Measurements from ENCODE around the gene ASCC2. TPM values are rescaled to one million over a fixed set of nuclear protein-coding genes. Genes with fewer than 3 reads are reported as not detected.
"Not testable (repeated sequence)": the region's sequence is repeated elsewhere in the genome, so short reads cannot be mapped to it uniquely, and the experiment has no call there.

Gene ASCC2
- total RNA-seq, 4 donors from 2014 or later, result 20.5 to 32.6 (median 25.1) TPM

DNA sequence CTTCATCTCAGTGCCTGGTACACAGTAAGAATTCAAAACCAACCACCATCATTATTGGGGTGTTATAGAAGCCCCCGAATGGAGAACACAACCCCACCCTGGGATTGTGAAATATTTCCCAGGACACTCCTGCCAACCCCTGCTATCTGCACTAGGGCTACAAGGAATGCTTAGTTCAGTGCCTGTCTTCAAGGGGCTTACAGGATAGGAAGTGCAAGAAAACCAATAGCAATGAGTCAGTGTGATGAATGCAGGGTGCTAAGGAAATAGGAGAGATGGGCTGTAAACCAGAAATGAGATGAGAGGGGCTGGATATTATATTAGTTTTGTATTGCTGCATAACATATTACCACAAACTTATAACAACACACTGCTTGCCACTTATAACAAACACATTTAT is 965 bp upstream of the ASCC2 start:
- 83% methylated on average over 1 of the region's 1 CpG for WGBS
- intact Hi-C loops (cut with DNase I), result loop anchor here (5.0 kb wide), 1 partner anchor 43 kb away; the partner anchor contains the start of gene MTMR3
- Histone ChIP-seq H3K4me3 (no peak overlapping the region), H3K27me3 (no peaks in the 10 kb centered on the region), H3K36me3 (peaks cover 0 to 15% (median 3%) of the 10 kb centered on the region in 4 donors), H3K9me3 (no peaks in the 10 kb centered on the region), H3K27ac (replicated peaks in 1 of 4) (peak overlapping the region; percentile 72 to 85 (median 78)), H3K4me1 (peaks cover 20 to 36% (median 21%) of the 10 kb centered on the region in 4 donors)
- DNase-seq (ENCODE audit: extremely low spot score), result no peak
- no peak for TF ChIP-seq EP300 (IDR thresholded peaks at IDR 0.05)
- TF ChIP-seq POLR2A (IDR thresholded peaks at IDR 0.05; ENCODE audit: low read depth), result no peak
- TF ChIP-seq, protein P1, sequence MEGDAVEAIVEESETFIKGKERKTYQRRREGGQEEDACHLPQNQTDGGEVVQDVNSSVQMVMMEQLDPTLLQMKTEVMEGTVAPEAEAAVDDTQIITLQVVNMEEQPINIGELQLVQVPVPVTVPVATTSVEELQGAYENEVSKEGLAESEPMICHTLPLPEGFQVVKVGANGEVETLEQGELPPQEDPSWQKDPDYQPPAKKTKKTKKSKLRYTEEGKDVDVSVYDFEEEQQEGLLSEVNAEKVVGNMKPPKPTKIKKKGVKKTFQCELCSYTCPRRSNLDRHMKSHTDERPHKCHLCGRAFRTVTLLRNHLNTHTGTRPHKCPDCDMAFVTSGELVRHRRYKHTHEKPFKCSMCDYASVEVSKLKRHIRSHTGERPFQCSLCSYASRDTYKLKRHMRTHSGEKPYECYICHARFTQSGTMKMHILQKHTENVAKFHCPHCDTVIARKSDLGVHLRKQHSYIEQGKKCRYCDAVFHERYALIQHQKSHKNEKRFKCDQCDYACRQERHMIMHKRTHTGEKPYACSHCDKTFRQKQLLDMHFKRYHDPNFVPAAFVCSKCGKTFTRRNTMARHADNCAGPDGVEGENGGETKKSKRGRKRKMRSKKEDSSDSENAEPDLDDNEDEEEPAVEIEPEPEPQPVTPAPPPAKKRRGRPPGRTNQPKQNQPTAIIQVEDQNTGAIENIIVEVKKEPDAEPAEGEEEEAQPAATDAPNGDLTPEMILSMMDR (IDR thresholded peaks at IDR 0.05), result no peak
- TF ChIP-seq POLR2AphosphoS5 (IDR thresholded peaks at IDR 0.05), result no peak

DNA sequence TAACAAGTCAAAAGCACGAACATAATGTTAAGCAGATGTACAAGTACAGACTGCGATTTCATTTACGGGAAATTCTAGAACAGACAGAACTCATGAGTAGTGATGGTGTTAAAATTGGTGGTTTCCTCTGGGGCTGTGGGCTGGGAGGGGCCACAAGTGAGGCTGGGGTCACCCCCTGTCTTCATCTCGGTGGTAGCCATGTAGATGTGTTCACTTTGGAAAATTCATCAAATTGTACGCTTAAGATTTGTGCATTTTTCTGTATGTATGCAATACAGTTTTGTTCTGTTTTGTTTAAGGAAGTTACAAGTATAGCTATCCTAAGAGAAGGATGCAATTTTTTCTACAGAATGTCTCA is 504 bp upstream of the ASCC2 start:
- intact Hi-C loops (cut with DNase I), result loop anchor here (5.0 kb wide), 1 partner anchor 44 kb away; the partner anchor contains the start of gene MTMR3

DNA sequence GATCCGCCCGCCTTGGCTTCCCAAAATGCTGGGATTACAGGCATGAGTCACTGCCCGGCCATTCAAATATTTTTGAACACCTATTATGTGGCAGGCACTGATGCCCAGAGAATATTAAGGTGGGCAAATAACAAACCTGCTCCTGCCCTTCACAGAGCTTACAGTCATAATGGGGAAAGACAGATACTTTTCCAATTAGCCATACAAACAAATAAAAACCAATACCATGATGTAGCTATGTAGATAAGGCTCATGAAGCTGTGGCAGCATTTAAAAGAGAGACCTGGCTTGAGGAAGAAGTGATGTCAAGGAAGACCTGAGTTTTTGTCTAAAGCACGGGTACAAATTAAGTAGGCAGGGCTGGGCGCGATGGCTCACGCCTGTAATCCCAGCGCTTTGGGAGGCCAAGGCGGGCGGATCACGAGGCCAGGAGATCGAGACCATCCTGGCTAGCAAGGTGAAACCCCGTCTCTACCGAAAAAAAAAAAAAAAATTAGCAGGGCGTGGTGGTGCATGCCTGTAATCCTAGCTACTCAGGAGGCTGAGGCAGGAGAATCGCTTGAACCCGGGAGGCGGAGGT is 1.2 kb downstream of the ASCC2 start:
- H3K27ac ChIP-seq (replicated peaks in 1 of 4); H3K27me3 ChIP-seq; H3K9me3 ChIP-seq; DNase-seq (ENCODE audit: extremely low spot score): not testable (repeated sequence)
- peaks cover 0 to 36% (median 17%) of the 10 kb centered on the region in 4 donors for H3K36me3 ChIP-seq
- peaks cover 18 to 36% (median 20%) of the 10 kb centered on the region in 4 donors for H3K4me1 ChIP-seq
- peak overlapping the region; percentile 74 to 99 (median 88) for H3K4me3 ChIP-seq
- 94% methylated on average over 18 of the region's 18 CpGs for WGBS
- intact Hi-C loops (cut with DNase I), result loop anchor here (5.0 kb wide), 1 partner anchor 45 kb away; the partner anchor contains the start of gene MTMR3

More for the DNA sequence above, 504 bp upstream of the ASCC2 start:
- Histone ChIP-seq H3K36me3 (peaks cover 0 to 19% (median 7%) of the 10 kb centered on the region in 4 donors), H3K4me1 (peaks cover 20 to 36% (median 21%) of the 10 kb centered on the region in 4 donors), H3K27me3 (no peaks in the 10 kb centered on the region), H3K27ac (replicated peaks in 1 of 4) (peak overlapping the region; percentile 72 to 85 (median 78)), H3K4me3 (peak overlapping the region; percentile 74 to 99 (median 88)), H3K9me3 (no peaks in the 10 kb centered on the region)
- DNase-seq (ENCODE audit: extremely low spot score), result no peak
- WGBS, result 21% methylated on average over 5 of the region's 5 CpGs
- TF ChIP-seq EP300 (IDR thresholded peaks at IDR 0.05) (no peak), POLR2AphosphoS5 (IDR thresholded peaks at IDR 0.05) (no peak), POLR2A (IDR thresholded peaks at IDR 0.05; ENCODE audit: low read depth) (no peak)
- TF ChIP-seq, protein P1 (IDR thresholded peaks at IDR 0.05), result no peak

DNA sequence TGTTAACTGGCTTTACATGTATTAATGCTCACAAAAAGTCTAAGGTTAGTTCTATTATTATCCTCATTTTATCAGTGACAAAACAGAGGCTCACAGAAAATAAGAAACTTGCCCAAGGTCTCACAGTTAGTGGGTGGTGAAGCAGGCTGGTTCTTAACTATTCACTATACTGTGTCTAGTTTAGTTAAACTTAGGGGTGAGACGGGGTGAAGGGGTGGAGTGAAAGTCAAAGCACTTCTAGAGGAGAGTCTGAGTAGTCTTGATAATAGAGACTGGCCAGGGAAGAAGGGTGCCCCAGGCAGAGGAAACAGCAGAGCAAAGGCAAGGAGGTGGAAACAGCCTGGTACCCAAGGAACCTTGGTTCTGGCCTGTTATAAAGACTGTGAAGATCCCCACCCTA is 4.0 kb downstream of the ASCC2 start:
- WGBS, result 93% methylated on average over 1 of the region's 1 CpG
- Histone ChIP-seq H3K9me3 (no peaks in the 10 kb centered on the region), H3K36me3 (peaks cover 0 to 65% (median 31%) of the 10 kb centered on the region in 4 donors), H3K4me3 (no peak overlapping the region), H3K4me1 (peaks cover 20 to 36% (median 22%) of the 10 kb centered on the region in 4 donors), H3K27ac (replicated peaks in 1 of 4) (no peak overlapping the region), H3K27me3 (no peaks in the 10 kb centered on the region)
- TF ChIP-seq, protein P1 (IDR thresholded peaks at IDR 0.05), result no peak
- TF ChIP-seq POLR2A (IDR thresholded peaks at IDR 0.05; ENCODE audit: low read depth), result no peak
- TF ChIP-seq POLR2AphosphoS5 (IDR thresholded peaks at IDR 0.05), result no peak
- no peak for TF ChIP-seq EP300 (IDR thresholded peaks at IDR 0.05)
- DNase-seq (ENCODE audit: extremely low spot score), result no peak
- intact Hi-C loops (cut with DNase I), result loop anchor here (5.0 kb wide), 1 partner anchor 153 kb away; no protein-coding TSS in a partner anchor

DNA sequence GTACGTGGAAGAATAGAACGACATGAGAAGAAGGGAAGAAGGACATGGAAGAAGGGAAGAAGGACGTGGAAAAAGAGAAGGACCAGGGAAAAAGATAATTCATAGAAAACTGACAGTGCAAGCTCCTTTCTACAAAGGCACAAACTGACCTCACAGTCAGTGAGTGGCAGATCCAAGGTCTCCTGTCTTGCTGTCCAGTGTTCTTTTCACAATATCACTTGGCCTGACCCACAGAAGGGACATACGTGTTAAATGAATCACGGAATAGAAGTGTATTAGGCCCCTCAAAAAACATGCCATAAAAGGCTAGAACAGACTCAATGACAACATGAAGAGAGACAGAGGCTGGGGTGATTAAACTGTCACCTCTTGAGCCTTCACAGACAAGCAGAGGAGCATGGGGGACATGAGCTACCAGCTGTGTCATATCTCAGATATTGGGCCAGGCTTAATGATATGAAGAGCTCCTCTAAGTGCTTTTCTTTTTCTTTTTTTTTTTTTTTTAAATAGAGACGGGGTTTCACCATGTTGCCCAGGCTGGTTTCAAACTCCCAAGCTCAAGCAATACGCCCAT is 4.6 kb downstream of the ASCC2 start:
- 88% methylated on average over 6 of the region's 7 CpGs for WGBS
- H3K27me3 ChIP-seq, result no peaks in the 10 kb centered on the region
- intact Hi-C loops (cut with DNase I), result loop anchor here (5.0 kb wide), 1 partner anchor 154 kb away; no protein-coding TSS in a partner anchor
- H3K4me1 ChIP-seq, result peaks cover 15 to 31% (median 18%) of the 10 kb centered on the region in 4 donors
- no peaks in the 10 kb centered on the region for H3K9me3 ChIP-seq
- H3K27ac ChIP-seq (replicated peaks in 1 of 4), result no peak overlapping the region
- peaks cover 0 to 70% (median 35%) of the 10 kb centered on the region in 4 donors for H3K36me3 ChIP-seq
- H3K4me3 ChIP-seq, result no peak overlapping the region
- no peak for DNase-seq (ENCODE audit: extremely low spot score)
- TF ChIP-seq EP300 (IDR thresholded peaks at IDR 0.05), result no peak
- TF ChIP-seq POLR2A (IDR thresholded peaks at IDR 0.05; ENCODE audit: low read depth), result no peak
- no peak for TF ChIP-seq POLR2AphosphoS5 (IDR thresholded peaks at IDR 0.05)
- TF ChIP-seq, protein P1 (IDR thresholded peaks at IDR 0.05), result no peak

Measured in esophagus muscularis mucosa (tissue), 4 donors.